Daoy (cell line): ENCODE measurements around the gene PITPNC1. TPM values are rescaled to one million over a fixed set of nuclear protein-coding genes. Genes with fewer than 3 reads are reported as not detected.
A peak's percentile ranks its signal among the peaks of the same experiment; 100 is the strongest.
"Not testable (repeated sequence)": the region's sequence is repeated elsewhere in the genome, so short reads cannot be mapped to it uniquely, and the experiment has no call there.

ENCODE experiments used
- DNase-seq: peaks from one replicate; pipeline ENCODE4 v3.0.0-alpha.2; 2015; ENCODE audit warnings: low read depth
- total RNA-seq: library from RNA; depleted of rRNA; stranded (reverse); fragments of >200 nt; shearing (Covaris generic); gene quantifications from 2 replicates; pipeline ENCODE4 v1.2.3, GENCODE V29; 2014

The PITPNC1 gene
- total RNA-seq, 1 experiment from 2014 or later, result 8.4 TPM

GRCh38 chr17:67576471-67577115 is 199.5 kb downstream of the PITPNC1 start:
- DNase-seq, result no peak

- no peak for DNase-seq
Measured at GRCh38 chr17:67577429-67578141, 200.5 kb downstream of the PITPNC1 start.

- DNase-seq, result no peak
Measured at GRCh38 chr17:67578142-67578457, 201.0 kb downstream of the PITPNC1 start.

GRCh38 chr17:67578679-67579405 is 201.8 kb downstream of the PITPNC1 start:
- DNase-seq, result not testable (repeated sequence)

- DNase-seq, result peak; percentile 32
Measured at GRCh38 chr17:67582673-67583081, 205.6 kb downstream of the PITPNC1 start.

- no peak for DNase-seq
Measured at GRCh38 chr17:67585077-67585602, 208.1 kb downstream of the PITPNC1 start.

- no peak for DNase-seq
Measured at GRCh38 chr17:67588326-67588725, 211.2 kb downstream of the PITPNC1 start.

- no peak for DNase-seq
Measured at GRCh38 chr17:67594115-67594880, 217.2 kb downstream of the PITPNC1 start.

- DNase-seq, result no peak
Measured at GRCh38 chr17:67600408-67600807, 223.3 kb downstream of the PITPNC1 start.

GRCh38 chr17:67601897-67602296 is 224.8 kb downstream of the PITPNC1 start:
- DNase-seq, result no peak

GRCh38 chr17:67602444-67602843 is 225.4 kb downstream of the PITPNC1 start:
- no peak for DNase-seq

- DNase-seq, result peak; percentile 24
Measured at GRCh38 chr17:67602974-67603373, 225.9 kb downstream of the PITPNC1 start.

GRCh38 chr17:67605256-67605912 is 228.3 kb downstream of the PITPNC1 start:
- no peak for DNase-seq

GRCh38 chr17:67606471-67606870 is 229.4 kb downstream of the PITPNC1 start:
- DNase-seq, result peak; percentile 20

GRCh38 chr17:67606896-67607604 is 230.0 kb downstream of the PITPNC1 start:
- DNase-seq, result no peak

- DNase-seq, result no peak
Measured at GRCh38 chr17:67610061-67610460, 233.0 kb downstream of the PITPNC1 start.

- no peak for DNase-seq
Measured at GRCh38 chr17:67613961-67614360, 236.9 kb downstream of the PITPNC1 start.

- no peak for DNase-seq
Measured at GRCh38 chr17:67615011-67615561, 238.0 kb downstream of the PITPNC1 start.

GRCh38 chr17:67615736-67616135 is 238.7 kb downstream of the PITPNC1 start:
- no peak for DNase-seq

GRCh38 chr17:67617304-67617899 is 240.3 kb downstream of the PITPNC1 start:
- DNase-seq, result no peak
